ENCODE results near the gene MAP3K2.
A peak's percentile ranks its signal among the peaks of the same experiment; 100 is the strongest.

Gene MAP3K2

GRCh38 chr2:127351603-127352002 is 36.2 kb downstream of the MAP3K2 start:
- FAIRE-seq: no peak
- no peak for DNase-seq (ENCODE audit: insufficient read length, low spot score)
- TF ChIP-seq, protein P1, sequence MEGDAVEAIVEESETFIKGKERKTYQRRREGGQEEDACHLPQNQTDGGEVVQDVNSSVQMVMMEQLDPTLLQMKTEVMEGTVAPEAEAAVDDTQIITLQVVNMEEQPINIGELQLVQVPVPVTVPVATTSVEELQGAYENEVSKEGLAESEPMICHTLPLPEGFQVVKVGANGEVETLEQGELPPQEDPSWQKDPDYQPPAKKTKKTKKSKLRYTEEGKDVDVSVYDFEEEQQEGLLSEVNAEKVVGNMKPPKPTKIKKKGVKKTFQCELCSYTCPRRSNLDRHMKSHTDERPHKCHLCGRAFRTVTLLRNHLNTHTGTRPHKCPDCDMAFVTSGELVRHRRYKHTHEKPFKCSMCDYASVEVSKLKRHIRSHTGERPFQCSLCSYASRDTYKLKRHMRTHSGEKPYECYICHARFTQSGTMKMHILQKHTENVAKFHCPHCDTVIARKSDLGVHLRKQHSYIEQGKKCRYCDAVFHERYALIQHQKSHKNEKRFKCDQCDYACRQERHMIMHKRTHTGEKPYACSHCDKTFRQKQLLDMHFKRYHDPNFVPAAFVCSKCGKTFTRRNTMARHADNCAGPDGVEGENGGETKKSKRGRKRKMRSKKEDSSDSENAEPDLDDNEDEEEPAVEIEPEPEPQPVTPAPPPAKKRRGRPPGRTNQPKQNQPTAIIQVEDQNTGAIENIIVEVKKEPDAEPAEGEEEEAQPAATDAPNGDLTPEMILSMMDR (IDR thresholded peaks at IDR 0.05; ENCODE audit: insufficient read depth, missing control alignments): no peak

- DNase-seq (ENCODE audit: insufficient read length, low spot score): no peak
- no peak for FAIRE-seq
- TF ChIP-seq, protein P1 (IDR thresholded peaks at IDR 0.05; ENCODE audit: insufficient read depth, missing control alignments): no peak
Observed at GRCh38 chr2:127348426-127349000, 39.3 kb downstream of the MAP3K2 start.

GRCh38 chr2:127347734-127348392 is 39.9 kb downstream of the MAP3K2 start:
- DNase-seq (ENCODE audit: insufficient read length, low spot score) (no peak), FAIRE-seq (no peak)
- TF ChIP-seq, protein P1 (IDR thresholded peaks at IDR 0.05; ENCODE audit: insufficient read depth, missing control alignments): no peak

DNA sequence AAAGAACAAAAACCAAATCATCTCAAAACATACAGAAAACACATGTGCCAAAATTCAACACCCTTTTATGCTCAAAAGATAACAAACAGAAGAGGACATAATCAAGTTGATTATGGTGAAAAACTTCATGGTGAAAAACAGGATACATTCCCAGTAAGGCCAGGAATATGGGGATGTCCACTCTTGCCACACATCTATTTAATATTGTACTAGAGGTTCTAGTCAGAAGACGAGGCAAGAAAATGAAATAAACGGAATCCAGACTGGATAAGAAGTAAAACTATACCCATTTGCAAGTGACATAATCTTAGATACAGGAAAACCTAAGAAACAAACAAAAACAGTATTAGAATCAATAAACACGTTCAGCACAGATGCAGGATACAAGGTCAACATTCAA is 40.8 kb downstream of the MAP3K2 start:
- peak; percentile 35 for FAIRE-seq
- TF ChIP-seq, protein P1 (IDR thresholded peaks at IDR 0.05; ENCODE audit: insufficient read depth, missing control alignments): no peak
- no peak for DNase-seq (ENCODE audit: insufficient read length, low spot score)

DNA sequence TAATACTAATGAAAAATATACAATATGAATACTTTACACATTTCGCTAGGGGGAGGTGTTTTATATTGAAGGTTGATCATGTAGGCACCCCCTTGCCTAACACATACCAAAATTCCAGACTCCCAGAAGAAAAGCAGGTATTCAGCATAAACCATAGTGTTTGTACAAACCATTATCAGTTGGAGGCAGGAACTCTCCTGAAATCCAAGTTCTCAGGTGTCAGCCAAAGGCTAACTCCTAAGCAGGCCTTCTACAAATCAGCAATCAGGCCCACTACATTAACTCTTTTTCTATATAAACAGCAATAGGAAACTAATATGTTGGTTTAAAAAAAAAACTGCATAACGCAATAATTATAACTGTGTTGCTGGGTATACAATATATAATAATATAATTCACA is 44.5 kb downstream of the MAP3K2 start:
- no peak for FAIRE-seq
- TF ChIP-seq, protein P1 (IDR thresholded peaks at IDR 0.05; ENCODE audit: insufficient read depth, missing control alignments): no peak
- DNase-seq (ENCODE audit: insufficient read length, low spot score): no peak

DNA sequence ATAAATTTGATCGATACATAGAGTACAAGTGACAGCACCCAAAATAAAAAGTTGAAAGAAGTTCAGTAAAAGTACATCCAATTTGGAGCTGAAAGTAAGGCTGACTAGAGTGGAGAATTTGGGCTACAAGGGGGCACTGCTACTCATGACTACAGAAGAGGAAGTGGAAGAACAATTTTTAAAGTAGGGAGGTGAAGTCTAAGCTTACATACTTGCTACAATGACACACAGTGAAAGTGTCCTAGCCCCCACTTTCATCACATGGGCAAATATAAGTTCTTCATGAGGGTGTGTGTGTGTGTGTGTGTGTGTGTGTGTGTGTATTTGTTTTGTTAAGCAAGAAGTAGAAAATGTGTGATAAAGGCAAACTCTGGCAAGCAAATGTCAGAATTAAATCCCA is 45.7 kb downstream of the MAP3K2 start:
- TF ChIP-seq, protein P1 (IDR thresholded peaks at IDR 0.05; ENCODE audit: insufficient read depth, missing control alignments): no peak
- DNase-seq (ENCODE audit: insufficient read length, low spot score) (no peak), FAIRE-seq (no peak)

- FAIRE-seq (no peak), DNase-seq (ENCODE audit: insufficient read length, low spot score) (no peak)
- TF ChIP-seq, protein P1 (IDR thresholded peaks at IDR 0.05; ENCODE audit: insufficient read depth, missing control alignments): no peak
Observed at GRCh38 chr2:127332335-127332734, 55.4 kb downstream of the MAP3K2 start.
